ENCODE measurements around the gene ARID3C.

The ARID3C gene

DNA sequence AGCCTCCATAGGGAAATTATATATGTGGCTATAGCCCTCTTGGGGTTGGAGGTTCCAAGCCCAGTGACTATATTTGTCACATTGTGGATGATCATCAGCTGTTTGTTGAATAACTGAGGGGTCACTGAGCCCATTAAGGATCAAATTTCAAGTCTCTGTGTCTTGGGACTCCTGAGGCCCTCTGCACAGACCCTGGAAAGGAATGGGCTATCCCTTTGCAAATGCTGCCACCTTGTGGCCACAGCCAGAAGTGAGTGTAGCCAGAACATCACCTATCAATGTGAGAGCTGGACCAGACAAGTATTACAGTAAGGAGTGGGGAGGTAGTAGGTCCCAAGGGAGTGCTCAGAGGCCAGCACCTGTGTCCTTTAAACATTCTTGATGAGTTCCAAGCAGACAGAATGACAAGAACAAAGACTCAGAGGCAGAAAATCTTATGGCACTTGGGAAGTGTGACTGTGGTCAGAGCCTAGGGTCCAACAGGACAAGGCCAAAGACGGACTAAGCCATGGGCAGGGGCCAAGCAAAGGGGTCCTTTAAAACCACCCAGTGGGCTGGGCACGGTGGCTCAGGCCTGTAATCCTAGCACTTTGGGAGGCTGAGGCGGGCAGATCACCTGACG lies 25.1 kb downstream of the ARID3C start:
- peak; percentile 96 for ATAC-seq
- no peak for TF ChIP-seq CREB5 (CRISPR knock-in tag; IDR thresholded peaks at IDR 0.05; ENCODE audit: low read depth)
- no peak for TF ChIP-seq TSHZ2 (CRISPR knock-in tag; IDR thresholded peaks at IDR 0.05)
- no peak for TF ChIP-seq ESRRG (CRISPR knock-in tag; IDR thresholded peaks at IDR 0.05)
- TF ChIP-seq OSR1 (CRISPR knock-in tag; IDR thresholded peaks at IDR 0.05): no peak
- TF ChIP-seq ZNF565 (CRISPR knock-in tag; conservative IDR thresholded peaks at IDR 0.05; ENCODE audit: low read depth): no peak

- no peak for ATAC-seq
These were observed 26.8 kb downstream of the ARID3C start for GRCh38 chr9:34601937-34602573.

GRCh38 chr9:34600908-34601307 lies 28.0 kb downstream of the ARID3C start:
- ATAC-seq: no peak
- TF ChIP-seq TSHZ2 (CRISPR knock-in tag; IDR thresholded peaks at IDR 0.05) (no peak), PPARA (CRISPR knock-in tag; IDR thresholded peaks at IDR 0.05; ENCODE audit: borderline replicate concordance) (no peak), OSR1 (CRISPR knock-in tag; IDR thresholded peaks at IDR 0.05) (no peak), CSRNP3 (CRISPR knock-in tag; IDR thresholded peaks at IDR 0.05) (no peak), ZC3H10 (CRISPR knock-in tag; IDR thresholded peaks at IDR 0.05) (no peak), ESRRG (CRISPR knock-in tag; IDR thresholded peaks at IDR 0.05) (no peak), CSDC2 (CRISPR knock-in tag; IDR thresholded peaks at IDR 0.05) (no peak), ISL1 (CRISPR knock-in tag; IDR thresholded peaks at IDR 0.05) (no peak), TCF4 (CRISPR knock-in tag; IDR thresholded peaks at IDR 0.05; ENCODE audit: borderline replicate concordance) (no peak)
- TF ChIP-seq, protein P1, sequence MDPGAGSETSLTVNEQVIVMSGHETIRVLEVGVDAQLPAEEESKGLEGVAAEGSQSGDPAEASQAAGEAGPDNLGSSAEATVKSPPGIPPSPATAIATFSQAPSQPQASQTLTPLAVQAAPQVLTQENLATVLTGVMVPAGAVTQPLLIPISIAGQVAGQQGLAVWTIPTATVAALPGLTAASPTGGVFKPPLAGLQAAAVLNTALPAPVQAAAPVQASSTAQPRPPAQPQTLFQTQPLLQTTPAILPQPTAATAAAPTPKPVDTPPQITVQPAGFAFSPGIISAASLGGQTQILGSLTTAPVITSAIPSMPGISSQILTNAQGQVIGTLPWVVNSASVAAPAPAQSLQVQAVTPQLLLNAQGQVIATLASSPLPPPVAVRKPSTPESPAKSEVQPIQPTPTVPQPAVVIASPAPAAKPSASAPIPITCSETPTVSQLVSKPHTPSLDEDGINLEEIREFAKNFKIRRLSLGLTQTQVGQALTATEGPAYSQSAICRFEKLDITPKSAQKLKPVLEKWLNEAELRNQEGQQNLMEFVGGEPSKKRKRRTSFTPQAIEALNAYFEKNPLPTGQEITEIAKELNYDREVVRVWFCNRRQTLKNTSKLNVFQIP (CRISPR knock-in tag; IDR thresholded peaks at IDR 0.05; ENCODE audit: borderline replicate concordance, low read depth): no peak

More at GRCh38 chr9:34601937-34602573, 26.8 kb downstream of the ARID3C start:
- no peak for TF ChIP-seq RARB (CRISPR knock-in tag; IDR thresholded peaks at IDR 0.05)
- no peak for TF ChIP-seq SNAI2 (CRISPR knock-in tag; IDR thresholded peaks at IDR 0.05)
- TF ChIP-seq PPARA (CRISPR knock-in tag; IDR thresholded peaks at IDR 0.05; ENCODE audit: borderline replicate concordance): no peak
- TF ChIP-seq TCF4 (CRISPR knock-in tag; IDR thresholded peaks at IDR 0.05; ENCODE audit: borderline replicate concordance): no peak
- TF ChIP-seq ZNF70 (CRISPR knock-in tag; IDR thresholded peaks at IDR 0.05): no peak
- no peak for TF ChIP-seq ZC3H10 (CRISPR knock-in tag; IDR thresholded peaks at IDR 0.05)
- TF ChIP-seq OSR1 (CRISPR knock-in tag; IDR thresholded peaks at IDR 0.05): no peak
- no peak for TF ChIP-seq ZFP30 (CRISPR knock-in tag; IDR thresholded peaks at IDR 0.05)
- no peak for TF ChIP-seq ZFP3 (CRISPR knock-in tag; IDR thresholded peaks at IDR 0.05)
- no peak for TF ChIP-seq ARNTL (CRISPR knock-in tag; IDR thresholded peaks at IDR 0.05; ENCODE audit: borderline replicate concordance, low read depth)
- TF ChIP-seq ESRRG (CRISPR knock-in tag; IDR thresholded peaks at IDR 0.05): no peak
- TF ChIP-seq CSRNP3 (CRISPR knock-in tag; IDR thresholded peaks at IDR 0.05): no peak
- TF ChIP-seq BACH2 (CRISPR knock-in tag; IDR thresholded peaks at IDR 0.05; ENCODE audit: borderline replicate concordance): no peak
- no peak for TF ChIP-seq ZNF8 (CRISPR knock-in tag; IDR thresholded peaks at IDR 0.05)
- no peak for TF ChIP-seq GLIS3 (CRISPR knock-in tag; IDR thresholded peaks at IDR 0.05)
- no peak for TF ChIP-seq CSDC2 (CRISPR knock-in tag; IDR thresholded peaks at IDR 0.05)
- TF ChIP-seq ZNF565 (CRISPR knock-in tag; conservative IDR thresholded peaks at IDR 0.05; ENCODE audit: low read depth): no peak
- TF ChIP-seq, protein P2, sequence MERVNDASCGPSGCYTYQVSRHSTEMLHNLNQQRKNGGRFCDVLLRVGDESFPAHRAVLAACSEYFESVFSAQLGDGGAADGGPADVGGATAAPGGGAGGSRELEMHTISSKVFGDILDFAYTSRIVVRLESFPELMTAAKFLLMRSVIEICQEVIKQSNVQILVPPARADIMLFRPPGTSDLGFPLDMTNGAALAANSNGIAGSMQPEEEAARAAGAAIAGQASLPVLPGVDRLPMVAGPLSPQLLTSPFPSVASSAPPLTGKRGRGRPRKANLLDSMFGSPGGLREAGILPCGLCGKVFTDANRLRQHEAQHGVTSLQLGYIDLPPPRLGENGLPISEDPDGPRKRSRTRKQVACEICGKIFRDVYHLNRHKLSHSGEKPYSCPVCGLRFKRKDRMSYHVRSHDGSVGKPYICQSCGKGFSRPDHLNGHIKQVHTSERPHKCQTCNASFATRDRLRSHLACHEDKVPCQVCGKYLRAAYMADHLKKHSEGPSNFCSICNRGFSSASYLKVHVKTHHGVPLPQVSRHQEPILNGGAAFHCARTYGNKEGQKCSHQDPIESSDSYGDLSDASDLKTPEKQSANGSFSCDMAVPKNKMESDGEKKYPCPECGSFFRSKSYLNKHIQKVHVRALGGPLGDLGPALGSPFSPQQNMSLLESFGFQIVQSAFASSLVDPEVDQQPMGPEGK (CRISPR knock-in tag; IDR thresholded peaks at IDR 0.05; ENCODE audit: borderline replicate concordance): no peak

Data from SK-N-SH treated with all-trans-retinoic acid at 6 μM for 48 hours (cell line).